Activated naive CD8-positive, alpha-beta T cell treated with anti-CD3 and anti-CD28 coated beads, Interleukin-2, amount 10 ng/mL, durations not matched to agents 7 days and 5 days (primary cell): Measurements from ENCODE around the gene LMCD1. TPM values are rescaled to one million over a fixed set of nuclear protein-coding genes. Genes with fewer than 3 reads are reported as not detected.

Experiments
- ATAC-seq: fragments of 150-1000 bp; cut with Tn5 transposase; one replicate; pipeline ENCODE4 v1.10.0; 2021; ENCODE audit warnings: low read depth, moderate library complexity
- POLR2A ChIA-PET: fragments of 350-600 bp; sonication (Branson Sonifier 250); formaldehyde crosslinking; loops from one replicate; lab custom pipeline; 2021; ENCODE audit warnings: antibody characterized with exemption; lab: Charles Lee
- DNase-seq: peaks from one replicate; pipeline ENCODE4 v3.0.0; 2021
- H3K27ac Mint-ChIP-seq: one replicate; pipeline ENCODE4 v1.8.0; 2022; ENCODE audit warnings: mild to moderate bottlenecking, mixed read lengths
- H3K27me3 Mint-ChIP-seq: one replicate; pipeline ENCODE4 v1.8.0; 2022; ENCODE audit warnings: mild to moderate bottlenecking, moderate library complexity, mixed read lengths
- H3K36me3 Mint-ChIP-seq: one replicate; pipeline ENCODE4 v1.8.0; 2021; ENCODE audit warnings: mild to moderate bottlenecking, mixed read lengths
- H3K4me1 Mint-ChIP-seq: one replicate; pipeline ENCODE4 v1.8.0; 2021; ENCODE audit warnings: mixed read lengths
- H3K4me3 Mint-ChIP-seq: one replicate; pipeline ENCODE4 v1.8.0; 2022; ENCODE audit warnings: mild to moderate bottlenecking, moderate library complexity, mixed read lengths
- H3K9me3 Mint-ChIP-seq: one replicate; pipeline ENCODE4 v1.8.0; 2021; ENCODE audit warnings: mixed read lengths
- total RNA-seq, 2 experiments: library from RNA; stranded (reverse); gene quantifications; one replicate each; pipeline ENCODE4 v1.2.3, GENCODE V29; 2021

The LMCD1 gene
- total RNA-seq, 2 experiments from 2014 or later, result 0.31 to 0.69 TPM

DNA sequence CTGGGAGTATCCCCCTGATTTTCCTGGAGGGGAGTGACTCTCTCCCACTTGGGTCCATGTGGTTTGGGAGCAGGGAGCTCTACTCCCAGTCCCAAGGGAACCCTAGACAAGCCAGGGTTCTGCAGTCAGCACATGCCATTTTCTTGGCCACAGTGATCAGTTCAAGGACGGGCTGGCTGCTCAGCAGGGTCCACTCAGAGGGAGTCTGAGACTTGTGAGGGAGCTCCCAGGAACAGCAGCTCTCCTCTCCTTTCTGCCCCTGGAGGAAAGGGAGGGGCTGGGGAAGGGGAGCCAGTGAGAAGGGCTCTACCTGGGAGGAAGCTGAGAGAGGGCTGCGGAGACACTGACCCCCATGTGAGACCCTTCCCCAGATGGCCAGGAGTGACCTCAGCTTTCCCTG is 29.1 kb upstream of the LMCD1 start:
- no peaks in the 10 kb centered on the region for H3K9me3 Mint-ChIP-seq

DNA sequence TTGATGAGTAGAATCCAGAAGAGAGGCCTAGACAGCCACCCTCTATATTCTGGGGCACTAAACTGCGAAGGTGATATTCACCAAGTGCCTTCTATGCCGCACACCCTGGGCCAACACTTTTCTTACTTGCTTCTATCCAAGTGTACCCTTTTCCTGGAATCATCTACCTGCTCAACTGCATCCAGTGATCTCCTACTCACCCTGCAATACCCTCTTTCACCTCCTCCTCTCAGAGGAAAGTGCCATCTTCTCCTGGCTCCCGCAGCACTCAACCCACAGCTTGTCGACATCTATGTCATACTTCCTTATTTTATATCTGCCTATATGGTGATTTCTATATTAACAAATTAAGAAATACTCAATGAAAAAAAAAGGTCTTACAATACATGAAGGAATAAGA is 28.6 kb upstream of the LMCD1 start:
- Mint-ChIP-seq H3K27ac (no peak overlapping the region), H3K27me3 (peaks cover 4% of the 10 kb centered on the region), H3K9me3 (no peaks in the 10 kb centered on the region), H3K4me3 (no peak overlapping the region), H3K4me1 (no peaks in the 10 kb centered on the region), H3K36me3 (no peaks in the 10 kb centered on the region)
- ATAC-seq, result no peak
- POLR2A ChIA-PET, result no interaction called here
- no peak for DNase-seq

More for the DNA sequence above, 29.1 kb upstream of the LMCD1 start:
- ATAC-seq (no peak), DNase-seq (no peak)
- POLR2A ChIA-PET, result no interaction called here
- Mint-ChIP-seq H3K4me3 (no peak overlapping the region), H3K27ac (no peak overlapping the region), H3K27me3 (peaks cover 4% of the 10 kb centered on the region), H3K36me3 (no peaks in the 10 kb centered on the region), H3K4me1 (no peaks in the 10 kb centered on the region)

DNA sequence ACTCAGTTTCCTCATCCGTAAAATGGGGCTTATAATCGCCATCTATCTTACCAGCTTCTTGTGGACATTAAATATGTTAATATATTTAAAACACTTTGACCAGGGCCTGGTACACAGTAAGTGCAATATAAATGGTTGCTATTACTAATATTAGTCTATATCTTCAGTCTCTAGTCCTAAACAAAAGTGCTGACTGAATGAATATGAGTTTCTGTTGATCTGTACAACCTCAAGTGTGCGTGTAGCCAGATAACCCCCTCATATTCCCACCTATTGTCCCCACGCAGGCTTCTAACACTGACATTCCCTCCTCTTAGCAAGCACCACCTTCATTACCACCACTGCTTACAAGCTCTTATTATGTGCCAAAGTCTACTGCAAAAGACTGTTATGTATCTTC is 27.6 kb upstream of the LMCD1 start:
- Mint-ChIP-seq H3K4me3 (no peak overlapping the region), H3K36me3 (no peaks in the 10 kb centered on the region), H3K4me1 (no peaks in the 10 kb centered on the region), H3K27ac (no peak overlapping the region), H3K27me3 (peaks cover 4% of the 10 kb centered on the region), H3K9me3 (no peaks in the 10 kb centered on the region)
- POLR2A ChIA-PET, result no interaction called here
- DNase-seq, result no peak
- ATAC-seq, result no peak

DNA sequence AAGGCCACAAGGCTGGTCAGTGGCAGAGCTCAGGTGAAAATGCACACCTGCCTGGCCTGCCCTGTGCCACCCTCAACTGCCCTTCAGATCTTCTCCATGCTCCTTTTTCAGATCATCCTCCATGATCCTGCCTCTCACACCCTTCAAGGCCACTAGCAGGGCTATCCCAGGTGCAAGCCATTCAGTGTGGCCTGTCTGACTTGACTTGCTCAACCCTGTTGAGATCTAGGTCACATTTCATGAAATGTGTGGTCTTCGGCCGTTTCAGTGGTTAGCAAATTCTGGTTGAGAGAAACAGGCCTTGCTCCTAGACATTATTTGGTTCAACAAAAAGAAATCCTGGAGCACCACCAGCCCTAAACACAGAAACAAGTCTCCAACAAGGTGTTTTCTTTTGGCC is 26.6 kb upstream of the LMCD1 start:
- Mint-ChIP-seq H3K27me3 (peaks cover 4% of the 10 kb centered on the region), H3K9me3 (no peaks in the 10 kb centered on the region), H3K27ac (no peak overlapping the region), H3K4me3 (no peak overlapping the region), H3K4me1 (no peaks in the 10 kb centered on the region), H3K36me3 (no peaks in the 10 kb centered on the region)
- DNase-seq (no peak), ATAC-seq (no peak)
- POLR2A ChIA-PET, result no interaction called here

DNA sequence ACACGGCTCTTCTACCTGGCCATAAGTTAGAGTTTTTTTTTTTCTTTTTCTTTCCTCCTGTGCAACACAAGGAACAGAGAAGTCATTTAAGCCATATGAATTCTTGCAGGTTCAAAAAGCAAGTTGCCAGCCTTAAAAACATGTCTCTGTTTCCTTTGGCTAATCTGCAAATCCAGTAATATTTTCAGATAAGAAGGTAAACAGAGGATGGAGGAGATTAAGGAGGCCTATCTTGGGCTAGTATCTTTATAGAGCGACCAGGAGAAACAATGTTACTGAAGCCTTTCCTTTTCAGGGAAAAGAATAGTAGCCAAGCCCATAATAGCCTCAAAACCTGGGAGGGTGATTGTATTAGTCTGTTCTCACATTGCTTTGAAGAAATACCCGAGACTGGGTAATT is 20.9 kb upstream of the LMCD1 start:
- H3K27ac Mint-ChIP-seq, result no peak overlapping the region
- H3K9me3 Mint-ChIP-seq, result no peaks in the 10 kb centered on the region
- no peak for DNase-seq
- no peak overlapping the region for H3K4me3 Mint-ChIP-seq
- no peak for ATAC-seq
- H3K36me3 Mint-ChIP-seq, result no peaks in the 10 kb centered on the region
- H3K4me1 Mint-ChIP-seq, result no peaks in the 10 kb centered on the region
- H3K27me3 Mint-ChIP-seq, result no peaks in the 10 kb centered on the region
- POLR2A ChIA-PET, result no interaction called here

DNA sequence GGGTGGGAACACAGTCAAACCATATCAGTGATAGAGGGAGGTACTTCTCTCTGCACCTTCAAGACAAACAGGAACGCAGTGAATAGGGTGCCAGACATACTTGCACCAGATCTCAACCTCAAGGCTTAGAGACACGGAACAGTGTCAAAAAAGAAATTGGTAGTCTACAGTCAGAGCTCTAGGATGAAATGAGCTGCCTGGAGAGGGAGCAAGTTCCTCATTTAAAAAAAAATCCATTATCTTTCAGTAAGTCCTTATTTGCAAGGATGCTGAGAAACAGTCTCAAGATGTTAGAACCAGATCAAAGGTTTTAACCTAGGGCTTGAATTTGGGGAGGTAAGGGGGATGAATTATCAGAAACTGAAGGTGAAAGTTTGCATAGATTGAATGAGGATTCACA is 20.2 kb upstream of the LMCD1 start:
- Mint-ChIP-seq H3K36me3 (no peaks in the 10 kb centered on the region), H3K9me3 (no peaks in the 10 kb centered on the region), H3K4me1 (no peaks in the 10 kb centered on the region), H3K27ac (no peak overlapping the region), H3K27me3 (no peaks in the 10 kb centered on the region), H3K4me3 (no peak overlapping the region)
- DNase-seq, result no peak
- POLR2A ChIA-PET, result no interaction called here
- no peak for ATAC-seq

DNA sequence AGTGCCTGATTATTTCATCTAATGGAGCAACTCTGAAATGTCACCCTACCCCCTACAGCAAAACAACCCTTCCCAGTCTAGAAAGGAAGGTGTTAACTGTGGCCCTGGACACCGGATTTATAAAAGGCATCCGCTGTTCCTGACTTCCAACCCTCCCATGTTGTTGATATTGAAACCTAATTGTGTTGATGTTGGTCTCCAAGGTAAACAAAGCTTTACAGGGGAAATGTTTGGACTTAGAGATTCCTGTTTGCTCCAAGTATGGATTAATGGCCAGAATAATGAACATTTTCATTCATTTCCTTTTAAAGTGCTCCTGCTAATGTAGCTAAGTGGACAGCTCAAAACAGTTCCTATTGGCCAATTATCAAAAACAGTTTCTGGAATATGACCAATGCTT is 19.4 kb upstream of the LMCD1 start:
- no peak for DNase-seq
- no peak overlapping the region for H3K4me3 Mint-ChIP-seq
- POLR2A ChIA-PET, result no interaction called here
- H3K36me3 Mint-ChIP-seq, result no peaks in the 10 kb centered on the region
- H3K4me1 Mint-ChIP-seq, result no peaks in the 10 kb centered on the region
- no peaks in the 10 kb centered on the region for H3K9me3 Mint-ChIP-seq
- ATAC-seq, result no peak
- H3K27ac Mint-ChIP-seq, result no peak overlapping the region
- H3K27me3 Mint-ChIP-seq, result no peaks in the 10 kb centered on the region

DNA sequence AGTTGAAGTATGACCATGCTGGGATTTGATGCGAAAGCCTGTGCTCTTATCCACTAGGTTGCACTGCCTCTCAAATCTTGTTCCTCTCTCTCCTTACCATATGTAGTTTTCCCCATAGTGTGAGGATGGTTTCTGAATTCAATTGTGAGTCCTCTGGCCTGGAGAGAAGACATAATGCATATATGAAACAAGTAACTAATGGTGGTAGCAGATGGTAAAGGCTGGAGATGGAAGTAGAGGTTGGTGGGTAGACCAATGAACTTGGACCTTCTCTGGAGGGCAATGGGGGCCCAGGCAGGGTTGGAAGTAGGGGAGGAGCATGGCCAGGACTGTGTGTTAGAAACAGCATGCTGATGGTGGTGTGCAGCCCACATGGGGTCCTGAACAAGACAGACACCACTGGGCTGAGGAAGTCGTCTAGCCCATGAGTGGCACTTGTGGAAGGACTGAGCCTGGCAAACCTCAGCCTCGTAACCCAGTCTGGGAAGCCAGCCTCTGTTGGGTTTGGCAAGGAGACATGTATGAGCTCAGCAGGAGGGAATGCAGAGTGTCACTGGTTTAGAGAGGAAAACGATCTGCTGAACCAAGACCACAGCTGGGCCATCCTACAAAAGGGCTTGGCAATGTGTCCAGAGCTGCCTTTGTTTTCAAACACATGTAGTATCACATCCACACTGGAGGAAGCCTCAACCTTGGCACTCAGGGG is 18.5 kb upstream of the LMCD1 start:
- no peaks in the 10 kb centered on the region for H3K9me3 Mint-ChIP-seq
- ATAC-seq (no peak), DNase-seq (no peak)
- no peaks in the 10 kb centered on the region for H3K4me1 Mint-ChIP-seq
- no peaks in the 10 kb centered on the region for H3K27me3 Mint-ChIP-seq
- no peak overlapping the region for H3K27ac Mint-ChIP-seq
- no peaks in the 10 kb centered on the region for H3K36me3 Mint-ChIP-seq
- H3K4me3 Mint-ChIP-seq, result no peak overlapping the region
- POLR2A ChIA-PET, result no interaction called here

DNA sequence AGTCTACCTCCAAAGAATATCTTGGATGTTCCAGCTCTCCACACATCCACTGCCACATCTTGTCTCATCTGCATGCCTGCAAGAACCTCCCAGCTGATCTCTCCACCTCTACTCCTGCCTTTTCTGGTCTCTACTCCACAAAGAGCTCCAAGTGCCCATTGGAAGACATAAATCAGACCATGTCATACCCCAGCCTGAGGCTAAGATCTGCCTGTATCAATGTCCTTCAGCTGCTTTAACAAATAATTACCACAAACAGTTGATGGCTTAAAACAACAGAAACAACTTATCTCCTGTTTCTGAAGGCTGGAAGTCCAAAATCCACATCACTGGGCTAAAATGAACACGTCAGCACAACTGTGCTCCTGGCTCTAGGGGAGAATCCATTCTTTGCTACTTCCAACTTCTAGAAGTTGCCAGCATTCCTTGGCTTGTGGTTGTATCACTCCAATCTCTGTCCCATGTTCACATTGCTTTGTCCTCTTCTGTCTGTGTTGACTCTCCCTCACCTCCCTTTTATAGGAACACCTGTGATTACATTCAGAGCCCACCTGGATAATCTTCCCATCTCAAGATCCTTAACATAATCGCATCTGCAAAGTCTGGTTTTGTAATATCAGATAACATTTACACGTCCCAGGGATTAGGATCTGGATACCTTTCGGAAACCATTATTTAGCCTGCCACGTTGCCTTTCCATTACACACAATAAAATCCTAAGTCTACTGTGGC is 17.0 kb upstream of the LMCD1 start:
- H3K4me3 Mint-ChIP-seq, result no peak overlapping the region
- no peak for DNase-seq
- no peaks in the 10 kb centered on the region for H3K4me1 Mint-ChIP-seq
- H3K36me3 Mint-ChIP-seq, result no peaks in the 10 kb centered on the region
- POLR2A ChIA-PET, result no interaction called here
- no peaks in the 10 kb centered on the region for H3K27me3 Mint-ChIP-seq
- ATAC-seq, result no peak
- no peak overlapping the region for H3K27ac Mint-ChIP-seq
- H3K9me3 Mint-ChIP-seq, result no peaks in the 10 kb centered on the region

DNA sequence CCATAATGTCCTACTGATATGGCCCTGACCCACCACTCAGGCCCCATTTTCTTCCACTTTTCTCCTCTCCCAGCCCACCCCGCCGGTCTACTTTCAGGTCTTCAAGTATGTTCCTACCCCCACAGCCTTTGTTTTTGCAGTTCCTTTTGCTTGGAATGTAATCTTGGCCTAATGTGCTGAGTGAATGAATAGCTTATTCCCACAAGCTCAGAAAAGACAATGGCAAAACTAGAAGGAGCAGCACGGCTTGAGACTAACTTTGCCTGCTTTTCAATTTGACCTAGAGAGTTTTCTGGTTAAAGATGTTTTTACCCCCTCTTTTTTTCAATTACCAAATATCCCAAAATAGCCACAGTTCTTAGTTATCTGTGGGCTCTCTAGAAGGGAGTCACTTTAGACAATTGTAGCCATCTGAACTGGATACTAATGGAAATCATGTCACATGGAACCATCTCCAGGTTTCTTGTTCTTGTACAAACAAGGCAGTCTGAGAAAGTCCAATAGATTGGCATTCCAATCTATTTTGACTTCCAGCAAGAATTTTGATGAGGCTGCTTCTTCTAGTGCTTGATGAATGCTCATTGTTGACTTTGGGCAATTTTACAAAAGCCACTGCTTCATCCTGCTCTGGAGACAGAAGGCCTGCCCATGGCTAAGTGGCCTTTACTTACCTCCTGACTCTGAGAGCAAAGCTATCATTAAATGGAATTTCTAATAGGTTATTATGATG is 16.3 kb upstream of the LMCD1 start:
- POLR2A ChIA-PET, result no interaction called here
- ATAC-seq, result no peak
- H3K36me3 Mint-ChIP-seq, result no peaks in the 10 kb centered on the region
- H3K27me3 Mint-ChIP-seq, result no peaks in the 10 kb centered on the region
- H3K4me3 Mint-ChIP-seq, result no peak overlapping the region
- no peaks in the 10 kb centered on the region for H3K9me3 Mint-ChIP-seq
- no peak for DNase-seq
- no peak overlapping the region for H3K27ac Mint-ChIP-seq
- no peaks in the 10 kb centered on the region for H3K4me1 Mint-ChIP-seq

DNA sequence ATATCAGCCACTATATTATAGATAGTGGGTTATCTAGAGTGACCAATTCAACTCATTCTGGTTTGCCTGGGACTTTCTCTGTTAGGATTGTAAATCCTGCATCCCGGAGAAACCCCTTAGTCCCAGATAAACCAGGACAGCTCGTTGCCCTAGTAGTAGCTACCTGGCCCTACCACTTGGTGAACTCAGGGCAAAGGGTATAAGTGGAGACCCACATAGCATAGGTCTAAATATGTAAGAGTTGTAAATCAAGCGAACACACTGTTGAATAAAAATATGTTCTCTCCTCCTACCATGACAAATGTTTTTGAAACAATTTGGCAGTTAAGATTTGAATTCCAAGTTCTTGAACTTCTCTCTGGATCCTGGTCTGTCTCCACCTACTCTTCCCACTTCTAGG is 15.7 kb upstream of the LMCD1 start:
- ATAC-seq (no peak), DNase-seq (no peak)
- no peaks in the 10 kb centered on the region for H3K9me3 Mint-ChIP-seq
- POLR2A ChIA-PET, result no interaction called here
- H3K4me1 Mint-ChIP-seq, result no peaks in the 10 kb centered on the region
- H3K27ac Mint-ChIP-seq, result no peak overlapping the region
- H3K4me3 Mint-ChIP-seq, result no peak overlapping the region
- no peaks in the 10 kb centered on the region for H3K27me3 Mint-ChIP-seq
- H3K36me3 Mint-ChIP-seq, result no peaks in the 10 kb centered on the region

DNA sequence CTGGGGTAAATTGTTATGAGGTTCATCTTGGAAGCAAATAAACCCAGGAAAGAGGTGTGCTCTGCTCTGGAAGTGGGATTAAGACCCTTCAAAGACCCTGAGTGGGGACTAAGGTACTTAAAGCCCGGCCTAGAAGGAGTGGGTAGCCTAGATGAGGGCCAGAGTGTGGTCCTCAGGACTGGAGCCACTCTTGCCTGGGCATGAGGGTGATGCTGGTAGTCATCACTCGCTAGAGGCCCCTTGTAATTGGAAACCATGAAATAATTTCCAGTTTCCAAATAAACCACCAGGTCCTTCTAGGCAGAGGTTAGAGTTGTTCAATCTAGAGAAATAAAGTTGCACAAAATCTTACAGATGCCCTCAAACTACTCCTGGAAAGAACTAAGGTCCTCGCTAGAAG is 15.2 kb upstream of the LMCD1 start:
- no peaks in the 10 kb centered on the region for H3K36me3 Mint-ChIP-seq
- POLR2A ChIA-PET, result no interaction called here
- H3K27me3 Mint-ChIP-seq, result no peaks in the 10 kb centered on the region

DNA sequence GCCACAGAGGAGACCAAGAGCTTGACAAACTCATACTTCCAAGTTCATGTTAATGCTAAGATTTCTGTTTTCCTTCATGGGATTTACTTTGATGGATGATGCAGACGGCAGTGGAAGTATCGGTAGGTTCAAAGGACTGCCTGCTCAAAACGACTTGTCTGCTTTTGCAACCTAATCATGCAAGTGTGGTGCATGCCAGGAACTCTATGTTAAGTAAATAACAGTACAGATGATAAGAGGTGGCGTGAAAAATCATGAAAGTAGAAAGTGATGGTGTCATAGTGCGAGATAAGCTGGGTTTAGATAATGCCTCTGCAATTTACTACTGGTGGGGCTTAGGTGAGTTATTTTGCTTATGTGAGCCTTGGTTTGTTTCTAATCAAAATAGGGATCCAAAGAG is 14.7 kb upstream of the LMCD1 start:
- DNase-seq, result no peak
- Mint-ChIP-seq H3K27ac (no peak overlapping the region), H3K4me1 (no peaks in the 10 kb centered on the region), H3K27me3 (no peaks in the 10 kb centered on the region), H3K4me3 (no peak overlapping the region), H3K36me3 (no peaks in the 10 kb centered on the region), H3K9me3 (no peaks in the 10 kb centered on the region)
- no peak for ATAC-seq
- POLR2A ChIA-PET, result no interaction called here

More for the DNA sequence above, 15.2 kb upstream of the LMCD1 start:
- Mint-ChIP-seq H3K4me3 (no peak overlapping the region), H3K9me3 (no peaks in the 10 kb centered on the region), H3K27ac (no peak overlapping the region), H3K4me1 (no peaks in the 10 kb centered on the region)
- ATAC-seq (no peak), DNase-seq (no peak)

DNA sequence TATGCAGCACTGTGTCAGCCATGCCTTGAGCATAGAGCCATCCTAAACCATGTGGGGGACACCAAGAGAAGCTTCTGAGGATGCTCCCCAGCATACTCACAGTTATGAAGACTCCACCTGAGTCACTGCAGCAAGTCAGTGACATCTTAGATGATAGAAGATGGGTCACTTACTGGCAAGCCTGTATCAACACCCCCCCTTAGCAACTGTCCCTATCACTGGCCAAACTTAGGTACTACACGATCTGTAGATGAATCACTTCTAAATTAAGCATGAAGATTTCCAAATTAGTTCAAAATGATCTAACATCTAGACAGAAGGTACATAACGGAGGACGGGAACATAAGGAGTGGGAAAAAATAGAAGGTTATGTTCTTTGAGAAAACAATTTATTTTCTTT is 13.2 kb upstream of the LMCD1 start:
- Mint-ChIP-seq H3K36me3 (no peaks in the 10 kb centered on the region), H3K4me1 (no peaks in the 10 kb centered on the region), H3K27me3 (peaks cover 3% of the 10 kb centered on the region), H3K4me3 (no peak overlapping the region), H3K27ac (no peak overlapping the region), H3K9me3 (no peaks in the 10 kb centered on the region)
- ATAC-seq, result no peak
- POLR2A ChIA-PET, result no interaction called here
- DNase-seq, result no peak
